ENCODE measurements around the gene OR7A5.

Gene OR7A5

GRCh38 chr19:14843169-14843568 lies 8.2 kb upstream of the OR7A5 start:
- no peaks in the 10 kb centered on the region for H3K4me1 ChIP-seq
- H3K27me3 ChIP-seq (ENCODE audit: control insufficient read depth, insufficient read depth, low read length) = no peaks in the 10 kb centered on the region
- no peak overlapping the region for H2AFZ ChIP-seq
- no peak overlapping the region for H3K4me3 ChIP-seq (ENCODE audit: low read depth, low read length)
- no peak for TF ChIP-seq CTCF (IDR thresholded peaks at IDR 0.05)
- no peaks in the 10 kb centered on the region for H3K79me2 ChIP-seq
- no peaks in the 10 kb centered on the region for H3K36me3 ChIP-seq (ENCODE audit: control insufficient read depth, insufficient read depth, low read length)
- H3K4me2 ChIP-seq (ENCODE audit: low read length) = no peak overlapping the region
- H3K9me3 ChIP-seq (ENCODE audit: control insufficient read depth, low read length) = no peaks in the 10 kb centered on the region
- no peak overlapping the region for H3K9ac ChIP-seq
- H3K27ac ChIP-seq = no peak overlapping the region

- Histone ChIP-seq H2AFZ (no peak overlapping the region), H3K27me3 (ENCODE audit: control insufficient read depth, insufficient read depth, low read length) (no peaks in the 10 kb centered on the region), H3K4me3 (ENCODE audit: low read depth, low read length) (no peak overlapping the region), H3K4me2 (ENCODE audit: low read length) (no peak overlapping the region), H3K9ac (no peak overlapping the region), H3K9me3 (ENCODE audit: control insufficient read depth, low read length) (no peaks in the 10 kb centered on the region), H3K79me2 (no peaks in the 10 kb centered on the region), H3K4me1 (peaks cover 7% of the 10 kb centered on the region), H3K36me3 (ENCODE audit: control insufficient read depth, insufficient read depth, low read length) (no peaks in the 10 kb centered on the region), H3K27ac (no peak overlapping the region)
- no peak for TF ChIP-seq CTCF (IDR thresholded peaks at IDR 0.05)
Observed at GRCh38 chr19:14840206-14840605, 5.2 kb upstream of the OR7A5 start.

- TF ChIP-seq CTCF (IDR thresholded peaks at IDR 0.05) = no peak
Observed at GRCh38 chr19:14837391-14837790, 2.4 kb upstream of the OR7A5 start.

GRCh38 chr19:14830702-14831101 lies 4.3 kb downstream of the OR7A5 start:
- Histone ChIP-seq H3K4me1 (peaks cover 4% of the 10 kb centered on the region), H2AFZ (no peak overlapping the region), H3K36me3 (ENCODE audit: control insufficient read depth, insufficient read depth, low read length) (no peaks in the 10 kb centered on the region), H3K9ac (no peak overlapping the region), H3K27me3 (ENCODE audit: control insufficient read depth, insufficient read depth, low read length) (no peaks in the 10 kb centered on the region), H3K4me2 (ENCODE audit: low read length) (no peak overlapping the region), H3K27ac (no peak overlapping the region), H3K4me3 (ENCODE audit: low read depth, low read length) (no peak overlapping the region), H3K79me2 (no peaks in the 10 kb centered on the region), H3K9me3 (ENCODE audit: control insufficient read depth, low read length) (no peaks in the 10 kb centered on the region)
- TF ChIP-seq CTCF (IDR thresholded peaks at IDR 0.05) = no peak

More at GRCh38 chr19:14837391-14837790, 2.4 kb upstream of the OR7A5 start:
- H3K27ac ChIP-seq = no peak overlapping the region
- no peak overlapping the region for H3K4me2 ChIP-seq (ENCODE audit: low read length)
- H3K27me3 ChIP-seq (ENCODE audit: control insufficient read depth, insufficient read depth, low read length) = no peaks in the 10 kb centered on the region
- no peaks in the 10 kb centered on the region for H3K36me3 ChIP-seq (ENCODE audit: control insufficient read depth, insufficient read depth, low read length)
- H3K4me1 ChIP-seq = peaks cover 7% of the 10 kb centered on the region
- H2AFZ ChIP-seq = no peak overlapping the region
- H3K9me3 ChIP-seq (ENCODE audit: control insufficient read depth, low read length) = no peaks in the 10 kb centered on the region
- H3K79me2 ChIP-seq = no peaks in the 10 kb centered on the region
- no peak overlapping the region for H3K9ac ChIP-seq
- H3K4me3 ChIP-seq (ENCODE audit: low read depth, low read length) = no peak overlapping the region

- TF ChIP-seq CTCF (IDR thresholded peaks at IDR 0.05) = no peak
- no peaks in the 10 kb centered on the region for H3K79me2 ChIP-seq
Observed at GRCh38 chr19:14826006-14826405, 9.0 kb downstream of the OR7A5 start.

More at GRCh38 chr19:14826006-14826405, 9.0 kb downstream of the OR7A5 start:
- Histone ChIP-seq H3K4me1 (no peaks in the 10 kb centered on the region), H3K9me3 (ENCODE audit: control insufficient read depth, low read length) (no peaks in the 10 kb centered on the region), H3K9ac (no peak overlapping the region), H3K36me3 (ENCODE audit: control insufficient read depth, insufficient read depth, low read length) (no peaks in the 10 kb centered on the region), H2AFZ (no peak overlapping the region), H3K4me3 (ENCODE audit: low read depth, low read length) (no peak overlapping the region), H3K27ac (no peak overlapping the region), H3K27me3 (ENCODE audit: control insufficient read depth, insufficient read depth, low read length) (no peaks in the 10 kb centered on the region), H3K4me2 (ENCODE audit: low read length) (no peak overlapping the region)

All from parathyroid adenoma (tissue), 2 donors.